IMR-90 (cell line): ENCODE results near the gene KCNIP1.

Source experiments
- BHLHE40 ChIP-seq: fragments of 150-350 bp; IDR thresholded peaks from 2 replicates; pipeline ENCODE4 v1.6.1; 2016; ENCODE audit warnings: mild to moderate bottlenecking, low read depth, low read length
- CEBPB ChIP-seq: IDR thresholded peaks from 2 replicates; pipeline ENCODE4 v1.6.1; 2012; ENCODE audit warnings: low read depth, low read length, improper control_type of control experiment
- CTCF ChIP-seq: conservative IDR thresholded peaks from 2 replicates; pipeline ENCODE4 v1.5.1; 2012; ENCODE audit warnings: mild to moderate bottlenecking, low read depth, low read length, improper control_type of control experiment
- FOS ChIP-seq: fragments of 150-350 bp; IDR thresholded peaks from 2 replicates; pipeline ENCODE4 v1.6.1; 2016; ENCODE audit warnings: low read depth, low read length
- MAFK ChIP-seq: IDR thresholded peaks from 2 replicates; pipeline ENCODE4 v1.6.1; 2012; ENCODE audit warnings: low read depth, low read length, improper control_type of control experiment
- MAZ ChIP-seq: IDR thresholded peaks from 2 replicates; pipeline ENCODE4 v1.6.1; 2012; ENCODE audit warnings: low read depth, mild to moderate bottlenecking, low read length, improper control_type of control experiment, moderate library complexity, borderline replicate concordance
- MXI1 ChIP-seq: IDR thresholded peaks from 2 replicates; pipeline ENCODE4 v1.6.1; 2012; ENCODE audit warnings: low read depth, mild to moderate bottlenecking, low read length, moderate library complexity, borderline replicate concordance
- POLR2A ChIP-seq: IDR thresholded peaks from 2 replicates; pipeline ENCODE4 v1.6.1; 2012; ENCODE audit warnings: mild to moderate bottlenecking, low read depth, low read length
- RAD21 ChIP-seq: IDR thresholded peaks from 2 replicates; pipeline ENCODE4 v1.6.1; 2012; ENCODE audit warnings: low read length, improper control_type of control experiment
- RCOR1 ChIP-seq: IDR thresholded peaks from 2 replicates; pipeline ENCODE4 v1.6.1; 2012; ENCODE audit warnings: mild to moderate bottlenecking, low read length, improper control_type of control experiment; ENCODE audit not compliant: insufficient replicate concordance
- RFX5 ChIP-seq: IDR thresholded peaks from 2 replicates; pipeline ENCODE4 v1.8.0; 2012; ENCODE audit warnings: low read depth, mild to moderate bottlenecking, low read length, moderate library complexity
- SMC3 ChIP-seq: fragments of 150-350 bp; IDR thresholded peaks from 2 replicates; pipeline ENCODE4 v1.6.1; 2016; ENCODE audit warnings: low read depth, mild to moderate bottlenecking, antibody characterized with exemption, low read length, moderate library complexity
- USF2 ChIP-seq: fragments of 150-350 bp; IDR thresholded peaks from 2 replicates; pipeline ENCODE4 v1.6.1; 2017; ENCODE audit warnings: mild to moderate bottlenecking, antibody characterized with exemption, low read length, low read depth
- TF ChIP-seq, protein P1 (sequence below): fragments of 150-350 bp; IDR thresholded peaks from 2 replicates; pipeline ENCODE4 v1.6.1; 2016; ENCODE audit warnings: low read depth, mild to moderate bottlenecking, low read length, moderate library complexity, borderline replicate concordance

DNA sequence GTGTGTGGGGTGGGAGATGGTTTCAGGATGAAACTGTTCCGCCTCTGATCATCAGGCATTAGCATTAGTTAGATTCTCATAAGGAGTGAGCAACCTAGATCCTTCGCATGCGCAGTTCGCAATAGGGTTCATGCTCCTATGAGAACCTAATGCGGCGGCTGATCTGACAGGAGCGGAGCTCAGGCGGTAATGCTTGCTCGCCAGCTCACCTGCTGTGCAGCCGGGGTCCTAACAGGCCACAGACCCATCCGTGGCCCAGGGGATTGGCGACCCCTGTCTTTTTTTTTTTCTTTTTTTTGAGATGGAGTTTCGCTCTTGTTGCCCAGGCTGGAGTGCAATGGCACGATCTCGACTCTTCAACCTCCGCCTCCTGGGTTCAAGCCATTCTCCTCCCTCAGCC, 119.1 kb downstream of the KCNIP1 start:
- TF ChIP-seq CTCF = no peak
- no peak for TF ChIP-seq POLR2A
- TF ChIP-seq MXI1 = no peak
- no peak for TF ChIP-seq RAD21
- TF ChIP-seq FOS = no peak
- TF ChIP-seq RFX5 = no peak
- no peak for TF ChIP-seq BHLHE40
- no peak for TF ChIP-seq SMC3
- no peak for TF ChIP-seq RCOR1
- no peak for TF ChIP-seq CEBPB
- TF ChIP-seq, protein P1, sequence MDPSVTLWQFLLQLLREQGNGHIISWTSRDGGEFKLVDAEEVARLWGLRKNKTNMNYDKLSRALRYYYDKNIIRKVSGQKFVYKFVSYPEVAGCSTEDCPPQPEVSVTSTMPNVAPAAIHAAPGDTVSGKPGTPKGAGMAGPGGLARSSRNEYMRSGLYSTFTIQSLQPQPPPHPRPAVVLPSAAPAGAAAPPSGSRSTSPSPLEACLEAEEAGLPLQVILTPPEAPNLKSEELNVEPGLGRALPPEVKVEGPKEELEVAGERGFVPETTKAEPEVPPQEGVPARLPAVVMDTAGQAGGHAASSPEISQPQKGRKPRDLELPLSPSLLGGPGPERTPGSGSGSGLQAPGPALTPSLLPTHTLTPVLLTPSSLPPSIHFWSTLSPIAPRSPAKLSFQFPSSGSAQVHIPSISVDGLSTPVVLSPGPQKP = no peak
- no peak for TF ChIP-seq MAFK
- no peak for TF ChIP-seq USF2
- no peak for TF ChIP-seq MAZ
